GM12878 (cell line): ENCODE measurements around the gene PAPOLG. TPM values are rescaled to one million over a fixed set of nuclear protein-coding genes. Genes with fewer than 3 reads are reported as not detected.

ENCODE experiments used
- ATAC-seq: fragments of 200-7000 bp; cut with Tn5 transposase; 3 replicates; pipeline ENCODE4 v1.9.1; 2020; ENCODE audit warnings: mild to moderate bottlenecking, moderate library complexity
- BruUV-seq: library from RNA; stranded (reverse); fragments of 400-500 nt; replicated peaks from 2 replicates; lab custom pipeline; 2021; lab: Mats Ljungman, UMichigan
- CTCF ChIA-PET: fragments of 300-600 bp; sonication (Branson Sonifier 250); formaldehyde crosslinking; extraction: SDS; loops from one replicate; lab custom pipeline; 2021; ENCODE audit warnings: inconsistent platforms; lab: Yijun Ruan, JAX
- POLR2A ChIA-PET: fragments of 350-600 bp; formaldehyde crosslinking; extraction: SDS; loops from one replicate; lab custom pipeline; 2021; ENCODE audit warnings: inconsistent platforms; lab: Charles Lee
- RAD21 ChIA-PET: fragments of 300-600 bp; sonication (Branson Sonifier 250); formaldehyde crosslinking; loops from one replicate; lab custom pipeline; 2023; ENCODE audit warnings: antibody characterized with exemption; ENCODE audit not compliant: unreplicated experiment; lab: Charles Lee
- SMC1A ChIA-PET: fragments of 300-600 bp; sonication (Branson Sonifier 250); formaldehyde crosslinking; loops from one replicate; lab custom pipeline; 2023; ENCODE audit not compliant: unreplicated experiment, uncharacterized antibody; lab: Charles Lee
- DNase-seq: peaks from one replicate; pipeline ENCODE4 v3.0.0-alpha.2; 2011; ENCODE audit warnings: low read depth, low spot score
- FAIRE-seq: peaks from 3 replicates; lab custom pipeline; 2011; peaks lifted over from hg19 to GRCh38; lab: Jason Lieb, UNC
- H2AFZ ChIP-seq: 2 replicates; pipeline ENCODE4 v1.6.0; 2011; ENCODE audit warnings: low read depth, low read length, control low read depth; ENCODE audit not compliant: control insufficient read depth
- H3K27ac ChIP-seq: 2 replicates; pipeline ENCODE4 v1.5.1; 2011; ENCODE audit warnings: control low read depth; ENCODE audit not compliant: control insufficient read depth, insufficient read depth
- H3K27me3 ChIP-seq, 2 experiments: replicated peaks in 1 of 2; 2 replicates each; pipeline versions ENCODE4 v1.6.0 to v1.6.1; 2011; ENCODE audit warnings: low read length in 1 of 2; ENCODE audit not compliant: control insufficient read depth in 2 of 2, insufficient read depth in 2 of 2
- H3K36me3 ChIP-seq, 2 experiments: 2 replicates each; pipeline ENCODE4 v1.5.1; 2011; ENCODE audit warnings: low read length in 1 of 2; ENCODE audit not compliant: control insufficient read depth in 2 of 2, insufficient read depth in 2 of 2
- H3K4me1 ChIP-seq: 2 replicates; pipeline ENCODE4 v1.6.1; 2011; ENCODE audit warnings: mild to moderate bottlenecking, low read length, moderate library complexity, mixed read lengths; ENCODE audit not compliant: control insufficient read depth, insufficient read depth
- H3K4me2 ChIP-seq: 2 replicates; pipeline ENCODE4 v1.6.0; 2011; ENCODE audit warnings: control low read depth; ENCODE audit not compliant: control insufficient read depth, insufficient read depth
- H3K4me3 ChIP-seq: fragments of 200-600 bp; sonication (generic); 2 replicates; pipeline ENCODE4 v1.5.1; 2016
- H3K79me2 ChIP-seq: 2 replicates; pipeline ENCODE4 v1.6.0; 2011; ENCODE audit warnings: low read length; ENCODE audit not compliant: control insufficient read depth, insufficient read depth
- H3K9ac ChIP-seq: 2 replicates; pipeline ENCODE4 v1.8.0; 2011; ENCODE audit warnings: low read length, control low read depth, mixed read lengths; ENCODE audit not compliant: control insufficient read depth, insufficient read depth
- H3K9me3 ChIP-seq: replicated peaks from 3 replicates; pipeline ENCODE4 v1.5.1; 2011; ENCODE audit warnings: mild to moderate bottlenecking, low read length; ENCODE audit not compliant: control insufficient read depth, insufficient read depth
- H4K20me1 ChIP-seq: 2 replicates; pipeline ENCODE4 v1.6.0; 2011; ENCODE audit not compliant: control insufficient read depth, insufficient read depth
- BMI1 ChIP-seq: fragments of 450-650 bp; IDR thresholded peaks from 2 replicates; pipeline ENCODE4 v1.6.1; 2016; ENCODE audit warnings: mild to moderate bottlenecking, moderate library complexity, borderline replicate concordance
- CBX3 ChIP-seq: fragments of 200-600 bp; sonication (generic); IDR thresholded peaks from 2 replicates; pipeline ENCODE4 v1.6.1; 2016; ENCODE audit warnings: low read depth, borderline replicate concordance
- FOS ChIP-seq: IDR thresholded peaks from 3 replicates; pipeline ENCODE4 v1.6.1; 2011; ENCODE audit warnings: borderline replicate concordance; ENCODE audit not compliant: insufficient read length; ENCODE audit errors: extremely low read depth
- MLLT1 ChIP-seq: fragments of 450-650 bp; IDR thresholded peaks from 2 replicates; pipeline ENCODE4 v1.6.1; 2016; ENCODE audit warnings: mild to moderate bottlenecking
- PAX5 ChIP-seq: IDR thresholded peaks from 2 replicates; pipeline ENCODE4 v1.6.1; 2011; ENCODE audit warnings: low read depth, low read length, borderline replicate concordance
- POLR2AphosphoS2 ChIP-seq: IDR thresholded peaks from 2 replicates; pipeline ENCODE4 v1.6.1; 2011; ENCODE audit warnings: low read depth, mild to moderate bottlenecking, low read length, improper control_type of control experiment, moderate library complexity
- POLR2AphosphoS5 ChIP-seq: IDR thresholded peaks from 2 replicates; pipeline ENCODE4 v1.6.1; 2011; ENCODE audit warnings: mild to moderate bottlenecking, low read length, inconsistent platforms
- SPI1 ChIP-seq: IDR thresholded peaks from 2 replicates; pipeline ENCODE4 v1.6.1; 2011; ENCODE audit warnings: low read depth, mild to moderate bottlenecking, low read length, moderate library complexity, borderline replicate concordance; ENCODE audit not compliant: insufficient read depth
- SRF ChIP-seq, 2 experiments: IDR thresholded peaks; 2 replicates each; pipeline ENCODE4 v1.6.1; 2011; ENCODE audit warnings: low read depth in 2 of 2, low read length in 2 of 2, mild to moderate bottlenecking in 1 of 2, moderate library complexity in 1 of 2
- ZNF207 ChIP-seq: fragments of 450-650 bp; IDR thresholded peaks from 2 replicates; pipeline ENCODE4 v1.6.1; 2014; ENCODE audit warnings: antibody characterized with exemption, mild to moderate bottlenecking, borderline replicate concordance
- whole genome bisulfite sequencing: methylation state at CpG from one replicate; pipeline ENCODE4 v1.1.6; 2016; ENCODE audit warnings: low lambda C conversion rate; ENCODE audit not compliant: insufficient replicate concordance, insufficient coverage; ENCODE audit errors: missing lambda C conversion rate; 5-methylcytosine and 5-hydroxymethylcytosine counted together
- in situ Hi-C: fragments of 300-500 bp; cut with MboI; formaldehyde crosslinking; loops from 9 replicates; pipeline ENCODE4 v1.14.3; 2018; ENCODE audit warnings: mixed read lengths
- intact Hi-C: fragments of 100-400 bp; cut with micrococcal nuclease; formaldehyde crosslinking; loops from one replicate; pipeline ENCODE4 v1.14.2; 2022; ENCODE audit not compliant: unreplicated experiment
- polyA plus RNA-seq, 11 experiments: library from polyadenylated mRNA; depleted of rRNA in 4 of 11; unstranded in 6 of 11; stranded (reverse) in 5 of 11; fragments of >200 nt; fragmentation: Nextera tagmentation in 4 of 11; fragmentation: Illumina TruSeq in 1 of 11; extraction: Ambion mirVana in 4 of 11; extraction: Trizol in 1 of 11; gene quantifications; 1 replicate in 1 of 11; 2 replicates in 10 of 11; pipeline versions ENCODE4 v1.2.1 to v1.2.3, GENCODE V29; 2011 to 2016; ENCODE audit warnings: inconsistent platforms in 2 of 11, missing spikeins in 2 of 11, low read depth in 1 of 11
- total RNA-seq, 4 experiments: library from RNA; depleted of rRNA in 3 of 4; stranded (reverse); fragments of >200 nt in 3 of 4; fragmentation: Illumina TruSeq in 1 of 4; extraction: Trizol in 1 of 4; gene quantifications; 2 replicates each; pipeline versions ENCODE4 v1.2.1 to v1.2.3, GENCODE V29; 2013 to 2021
- TF ChIP-seq, protein P1 (sequence below): IDR thresholded peaks from 2 replicates; pipeline ENCODE4 v1.6.1; 2012; ENCODE audit warnings: low read depth, low read length, improper control_type of control experiment
- TF ChIP-seq, protein P2 (sequence below): fragments of 450-650 bp; formaldehyde crosslinking; IDR thresholded peaks from 2 replicates; pipeline ENCODE4 v1.5.0; 2022; ENCODE audit warnings: mild to moderate bottlenecking, missing genetic modification characterization

The PAPOLG gene
- total and polyA plus RNA-seq, 10 of the 15 experiments (the other 5 are each of a cell fraction or from before 2014, with no cell fraction given) = 4.2 to 15.8 (median 10.7) TPM

GRCh38 chr2:60725466-60725865 lies 30.6 kb upstream of the PAPOLG start:
- ChIA-PET CTCF (interaction anchor here (0.6 to 1.4 kb wide), 2 partner anchors 14 to 19 kb away, joined by 4 read pairs; no protein-coding TSS in a partner anchor), POLR2A (no interaction called here), SMC1A (no interaction called here), RAD21 (no interaction called here)
- Histone ChIP-seq H3K79me2 (no peaks in the 10 kb centered on the region), H2AFZ (no peak overlapping the region), H3K27ac (no peak overlapping the region), H3K9ac (no peak overlapping the region), H3K36me3 (no peaks in the 10 kb centered on the region), H3K4me1 (no peaks in the 10 kb centered on the region), H3K4me3 (no peak overlapping the region), H4K20me1 (no peaks in the 10 kb centered on the region), H3K4me2 (no peak overlapping the region), H3K9me3 (no peaks in the 10 kb centered on the region), H3K27me3 (no peaks in the 10 kb centered on the region)
- 54% methylated on average over 4 of the region's 4 CpGs for WGBS
- intact Hi-C loops = no loop called here
- no TSS peak for BruUV-seq
- TF ChIP-seq FOS (no peak), BMI1 (no peak), SPI1 (no peak), POLR2AphosphoS2 (no peak), POLR2AphosphoS5 (no peak), ZNF207 (no peak), PAX5 (no peak), MLLT1 (no peak), SRF (IDR thresholded peaks at IDR 0.05; ENCODE audit: low read depth in 2 of 2, low read length in 2 of 2) (no peak), CBX3 (no peak)
- TF ChIP-seq, protein P1, sequence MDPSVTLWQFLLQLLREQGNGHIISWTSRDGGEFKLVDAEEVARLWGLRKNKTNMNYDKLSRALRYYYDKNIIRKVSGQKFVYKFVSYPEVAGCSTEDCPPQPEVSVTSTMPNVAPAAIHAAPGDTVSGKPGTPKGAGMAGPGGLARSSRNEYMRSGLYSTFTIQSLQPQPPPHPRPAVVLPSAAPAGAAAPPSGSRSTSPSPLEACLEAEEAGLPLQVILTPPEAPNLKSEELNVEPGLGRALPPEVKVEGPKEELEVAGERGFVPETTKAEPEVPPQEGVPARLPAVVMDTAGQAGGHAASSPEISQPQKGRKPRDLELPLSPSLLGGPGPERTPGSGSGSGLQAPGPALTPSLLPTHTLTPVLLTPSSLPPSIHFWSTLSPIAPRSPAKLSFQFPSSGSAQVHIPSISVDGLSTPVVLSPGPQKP = no peak
- TF ChIP-seq, protein P2, sequence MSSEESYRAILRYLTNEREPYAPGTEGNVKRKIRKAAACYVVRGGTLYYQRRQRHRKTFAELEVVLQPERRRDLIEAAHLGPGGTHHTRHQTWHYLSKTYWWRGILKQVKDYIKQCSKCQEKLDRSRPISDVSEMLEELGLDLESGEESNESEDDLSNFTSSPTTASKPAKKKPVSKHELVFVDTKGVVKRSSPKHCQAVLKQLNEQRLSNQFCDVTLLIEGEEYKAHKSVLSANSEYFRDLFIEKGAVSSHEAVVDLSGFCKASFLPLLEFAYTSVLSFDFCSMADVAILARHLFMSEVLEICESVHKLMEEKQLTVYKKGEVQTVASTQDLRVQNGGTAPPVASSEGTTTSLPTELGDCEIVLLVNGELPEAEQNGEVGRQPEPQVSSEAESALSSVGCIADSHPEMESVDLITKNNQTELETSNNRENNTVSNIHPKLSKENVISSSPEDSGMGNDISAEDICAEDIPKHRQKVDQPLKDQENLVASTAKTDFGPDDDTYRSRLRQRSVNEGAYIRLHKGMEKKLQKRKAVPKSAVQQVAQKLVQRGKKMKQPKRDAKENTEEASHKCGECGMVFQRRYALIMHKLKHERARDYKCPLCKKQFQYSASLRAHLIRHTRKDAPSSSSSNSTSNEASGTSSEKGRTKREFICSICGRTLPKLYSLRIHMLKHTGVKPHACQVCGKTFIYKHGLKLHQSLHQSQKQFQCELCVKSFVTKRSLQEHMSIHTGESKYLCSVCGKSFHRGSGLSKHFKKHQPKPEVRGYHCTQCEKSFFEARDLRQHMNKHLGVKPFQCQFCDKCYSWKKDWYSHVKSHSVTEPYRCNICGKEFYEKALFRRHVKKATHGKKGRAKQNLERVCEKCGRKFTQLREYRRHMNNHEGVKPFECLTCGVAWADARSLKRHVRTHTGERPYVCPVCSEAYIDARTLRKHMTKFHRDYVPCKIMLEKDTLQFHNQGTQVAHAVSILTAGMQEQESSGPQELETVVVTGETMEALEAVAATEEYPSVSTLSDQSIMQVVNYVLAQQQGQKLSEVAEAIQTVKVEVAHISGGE = no peak
- in situ Hi-C loops = no loop called here
- FAIRE-seq (no peak), ATAC-seq (no peak), DNase-seq (no peak)
